Mononuclear cell (primary cell): ENCODE measurements around the gene WDR74. TPM values are rescaled to one million over a fixed set of nuclear protein-coding genes. Genes with fewer than 3 reads are reported as not detected.
A peak's percentile ranks its signal among the peaks of the same experiment; 100 is the strongest.
"Not testable (repeated sequence)": the region's sequence is repeated elsewhere in the genome, so short reads cannot be mapped to it uniquely, and the experiment has no call there.

ENCODE experiments used
- H3K27me3 ChIP-seq: 2 replicates; pipeline ENCODE4 v1.6.0; 2011; ENCODE audit warnings: low read length, control low read depth; ENCODE audit not compliant: insufficient read depth
- H3K4me1 ChIP-seq: 2 replicates; pipeline ENCODE4 v1.5.1; 2011; ENCODE audit warnings: mild to moderate bottlenecking, low read length, control low read depth; ENCODE audit not compliant: insufficient read depth
- H3K4me3 ChIP-seq: 2 replicates; pipeline ENCODE4 v1.5.1; 2011; ENCODE audit warnings: mild to moderate bottlenecking, low read length, moderate library complexity
- H3K9me3 ChIP-seq: 2 replicates; pipeline ENCODE4 v1.5.1; 2011; ENCODE audit warnings: low read depth, mild to moderate bottlenecking, control low read depth, low read length
- total RNA-seq: library from RNA; depleted of rRNA; stranded (reverse); fragments of >200 nt; gene quantifications from one replicate; pipeline ENCODE4 v1.2.3, GENCODE V29; 2012

Gene WDR74
- total RNA-seq, 1 donor: 143 TPM

GRCh38 chr11:62852523-62853188 lies 13.3 kb upstream of the WDR74 start:
- Histone ChIP-seq H3K9me3 (no peaks in the 10 kb centered on the region), H3K4me1 (peaks cover 49% of the 10 kb centered on the region), H3K27me3 (no peaks in the 10 kb centered on the region), H3K4me3 (no peak overlapping the region)

- Histone ChIP-seq H3K9me3 (no peaks in the 10 kb centered on the region), H3K4me3 (no peak overlapping the region), H3K27me3 (no peaks in the 10 kb centered on the region), H3K4me1 (peaks cover 42% of the 10 kb centered on the region)
These were observed 12.6 kb upstream of the WDR74 start for GRCh38 chr11:62851807-62852522.

- Histone ChIP-seq H3K27me3 (no peaks in the 10 kb centered on the region), H3K9me3 (no peaks in the 10 kb centered on the region), H3K4me1 (peaks cover 34% of the 10 kb centered on the region), H3K4me3 (no peak overlapping the region)
These were observed 11.8 kb upstream of the WDR74 start for GRCh38 chr11:62850911-62851806.

GRCh38 chr11:62847767-62848314 lies 8.5 kb upstream of the WDR74 start:
- Histone ChIP-seq H3K4me3 (no peak overlapping the region), H3K4me1 (peaks cover 9% of the 10 kb centered on the region), H3K9me3 (no peaks in the 10 kb centered on the region), H3K27me3 (no peaks in the 10 kb centered on the region)

GRCh38 chr11:62846177-62846576 lies 6.8 kb upstream of the WDR74 start:
- H3K9me3 ChIP-seq: no peaks in the 10 kb centered on the region
- H3K4me3 ChIP-seq: no peak overlapping the region
- H3K4me1 ChIP-seq: peaks cover 11% of the 10 kb centered on the region
- H3K27me3 ChIP-seq: no peaks in the 10 kb centered on the region

GRCh38 chr11:62844154-62844553 lies 4.8 kb upstream of the WDR74 start:
- no peaks in the 10 kb centered on the region for H3K27me3 ChIP-seq
- no peaks in the 10 kb centered on the region for H3K9me3 ChIP-seq
- H3K4me1 ChIP-seq: peaks cover 19% of the 10 kb centered on the region
- H3K4me3 ChIP-seq: no peak overlapping the region

GRCh38 chr11:62843466-62843865 lies 4.1 kb upstream of the WDR74 start:
- Histone ChIP-seq H3K4me3 (no peak overlapping the region), H3K4me1 (peaks cover 26% of the 10 kb centered on the region), H3K9me3 (no peaks in the 10 kb centered on the region), H3K27me3 (no peaks in the 10 kb centered on the region)

GRCh38 chr11:62842891-62843290 lies 3.5 kb upstream of the WDR74 start:
- peaks cover 32% of the 10 kb centered on the region for H3K4me1 ChIP-seq
- not testable (repeated sequence) for H3K27me3 ChIP-seq, H3K9me3 ChIP-seq, H3K4me3 ChIP-seq

- H3K4me3 ChIP-seq: peak overlapping the region; percentile 50
- H3K9me3 ChIP-seq: no peaks in the 10 kb centered on the region
- H3K27me3 ChIP-seq: no peaks in the 10 kb centered on the region
- peaks cover 34% of the 10 kb centered on the region for H3K4me1 ChIP-seq
These were observed 2.9 kb upstream of the WDR74 start for GRCh38 chr11:62842171-62842741.

GRCh38 chr11:62841361-62842170 lies 2.2 kb upstream of the WDR74 start:
- peak overlapping the region; percentile 66 for H3K4me3 ChIP-seq

GRCh38 chr11:62840721-62841360 lies 1.5 kb upstream of the WDR74 start:
- H3K4me3 ChIP-seq: peak overlapping the region; percentile 66
- H3K27me3 ChIP-seq, H3K9me3 ChIP-seq: not testable (repeated sequence)
- peaks cover 34% of the 10 kb centered on the region for H3K4me1 ChIP-seq

More at GRCh38 chr11:62841361-62842170, 2.2 kb upstream of the WDR74 start:
- Histone ChIP-seq H3K9me3 (no peaks in the 10 kb centered on the region), H3K4me1 (peaks cover 34% of the 10 kb centered on the region), H3K27me3 (no peaks in the 10 kb centered on the region)

GRCh38 chr11:62835336-62835735 lies 4.1 kb downstream of the WDR74 start:
- Histone ChIP-seq H3K27me3 (no peaks in the 10 kb centered on the region), H3K4me1 (peaks cover 39% of the 10 kb centered on the region), H3K4me3 (no peak overlapping the region), H3K9me3 (no peaks in the 10 kb centered on the region)

- Histone ChIP-seq H3K4me3 (peak within 1 kb of the TSS; percentile 94), H3K4me1 (peaks cover 38% of the 10 kb centered on the region), H3K9me3 (no peaks in the 10 kb centered on the region), H3K27me3 (no peaks in the 10 kb centered on the region)
These were observed 6.8 kb downstream of the WDR74 start, which contains the start of gene TEX54 for GRCh38 chr11:62832336-62833234. TSS of gene TEX54 (minus strand) at chr11:62832841.
